K562 (cell line): ENCODE data around the gene SYNJ2. TPM values are rescaled to one million over a fixed set of nuclear protein-coding genes. Genes with fewer than 3 reads are reported as not detected.

ENCODE experiments used
- ATAC-seq: fragments of 200-7000 bp; cut with Tn5 transposase; 3 replicates; pipeline ENCODE4 v1.9.1; 2020; ENCODE audit warnings: moderate library complexity
- BruUV-seq: library from RNA; stranded (reverse); fragments of 400-500 nt; replicated peaks from 2 replicates; lab custom pipeline; 2021; lab: Mats Ljungman, UMichigan
- CTCF ChIA-PET: fragments of 300-600 bp; formaldehyde crosslinking; extraction: SDS; loops from one replicate; lab custom pipeline; 2021; ENCODE audit warnings: low intra/inter-chr PET ratio; lab: Yijun Ruan, JAX
- POLR2A ChIA-PET: fragments of 300-600, 350-650 bp; sonication (Branson Sonifier 250); formaldehyde crosslinking; extraction: SDS; loops from one replicate; lab custom pipeline; 2021; ENCODE audit warnings: antibody characterized with exemption, inconsistent platforms; lab: Yijun Ruan, JAX
- DNase-seq, 4 experiments: peaks; one replicate each; pipeline versions ENCODE4 v3.0.0 to v3.0.0-alpha.2; 2011 to 2018; ENCODE audit warnings: low spot score in 3 of 4, mixed read lengths in 3 of 4; ENCODE audit errors: extremely low read depth in 1 of 4
- FAIRE-seq: peaks from 2 replicates; lab custom pipeline; 2011; peaks lifted over from hg19 to GRCh38; lab: Jason Lieb, UNC
- H2AFZ ChIP-seq: 2 replicates; pipeline ENCODE4 v1.6.0; 2011; ENCODE audit warnings: low read depth, low read length, control low read depth, inconsistent platforms
- H3K27ac ChIP-seq: fragments of 200-600 bp; 3 replicates; pipeline ENCODE4 v1.8.0; 2011; ENCODE audit warnings: low read depth, mild to moderate bottlenecking, control low read depth, inconsistent platforms, low read length, moderate library complexity, mixed read lengths; ENCODE audit errors: extremely low read depth
- H3K27me3 ChIP-seq, 2 experiments: fragments of 300-600 bp in 1 of 2; 2 replicates in 1 of 2; 3 replicates in 1 of 2; pipeline versions ENCODE4 v1.6.0 to v1.8.0; 2011; ENCODE audit warnings: inconsistent platforms in 2 of 2, low read length in 2 of 2, mild to moderate bottlenecking in 1 of 2, mixed read lengths in 1 of 2, moderate library complexity in 1 of 2; ENCODE audit not compliant: control insufficient read depth in 2 of 2, insufficient read depth in 2 of 2
- H3K36me3 ChIP-seq: fragments of 300-600 bp; 3 replicates; pipeline ENCODE4 v1.8.0; 2011; ENCODE audit warnings: mild to moderate bottlenecking, low read length, inconsistent platforms; ENCODE audit not compliant: control insufficient read depth, insufficient read depth
- H3K4me1 ChIP-seq, 2 experiments: fragments of 200-600 bp in 1 of 2; replicated peaks in 1 of 2; 2 replicates in 1 of 2; 3 replicates in 1 of 2; pipeline versions ENCODE4 v1.5.1 to v1.8.0; 2011; ENCODE audit warnings: inconsistent platforms in 2 of 2, low read length in 2 of 2, mild to moderate bottlenecking in 1 of 2, mixed read lengths in 1 of 2, moderate library complexity in 1 of 2; ENCODE audit not compliant: control insufficient read depth in 2 of 2, insufficient read depth in 2 of 2
- H3K4me2 ChIP-seq: 2 replicates; pipeline ENCODE4 v1.6.1; 2011; ENCODE audit warnings: low read length, control low read depth, inconsistent platforms, mixed read lengths; ENCODE audit not compliant: insufficient read depth
- H3K4me3 ChIP-seq: fragments of 200-600 bp; sonication (generic), shearing (Covaris generic); 2 replicates; pipeline ENCODE4 v1.5.1; 2016; ENCODE audit warnings: control low read depth, inconsistent platforms
- H3K79me2 ChIP-seq: fragments of 200-600 bp; 3 replicates; pipeline ENCODE4 v1.8.0; 2011; ENCODE audit warnings: low read length, inconsistent platforms; ENCODE audit not compliant: control insufficient read depth, insufficient read depth
- H3K9ac ChIP-seq, 2 experiments: 2 replicates each; pipeline versions ENCODE4 v1.6.0 to v1.6.1; 2011; ENCODE audit warnings: low read depth in 2 of 2, low read length in 2 of 2, control low read depth in 1 of 2, inconsistent platforms in 1 of 2, mild to moderate bottlenecking in 1 of 2, mixed read lengths in 1 of 2; ENCODE audit not compliant: insufficient read depth in 1 of 2
- H3K9me1 ChIP-seq: one replicate; pipeline ENCODE4 v1.6.0; 2011; ENCODE audit warnings: inconsistent platforms, mild to moderate bottlenecking, low read length, moderate library complexity; ENCODE audit not compliant: control insufficient read depth, insufficient read depth
- H3K9me3 ChIP-seq: replicated peaks from 2 replicates; pipeline ENCODE4 v1.5.1; 2011; ENCODE audit warnings: low read depth, low read length, inconsistent platforms; ENCODE audit not compliant: control insufficient read depth, insufficient read depth
- H4K20me1 ChIP-seq: replicated peaks from 2 replicates; pipeline ENCODE4 v1.6.1; 2011; ENCODE audit warnings: low read length, inconsistent platforms, mixed read lengths; ENCODE audit not compliant: control insufficient read depth, insufficient read depth
- CBX3 ChIP-seq, 2 experiments: IDR thresholded peaks; 1 replicate in 1 of 2; 2 replicates in 1 of 2; pipeline ENCODE4 v1.6.1; 2012; ENCODE audit warnings: inconsistent platforms in 2 of 2, low read length in 2 of 2, borderline replicate concordance in 1 of 2, control low read depth in 1 of 2
- ESRRA ChIP-seq: fragments of 450-650 bp; IDR thresholded peaks from 2 replicates; pipeline ENCODE4 v1.6.1; 2014; ENCODE audit warnings: low read depth, mild to moderate bottlenecking, moderate library complexity, borderline replicate concordance
- IRF9 ChIP-seq: fragments of 450-650 bp; IDR thresholded peaks from 2 replicates; pipeline ENCODE4 v1.6.1; 2016; ENCODE audit warnings: missing biosample characterization, missing genetic modification characterization
- MITF ChIP-seq: IDR thresholded peaks from 2 replicates; pipeline ENCODE4 v1.6.1; 2014; ENCODE audit warnings: antibody characterized with exemption
- NFYB ChIP-seq: IDR thresholded peaks from 2 replicates; pipeline ENCODE4 v1.6.1; 2011; ENCODE audit warnings: mild to moderate bottlenecking, moderate library complexity; ENCODE audit not compliant: insufficient read length; ENCODE audit errors: extremely low read depth
- SMARCB1 ChIP-seq: IDR thresholded peaks from 2 replicates; pipeline ENCODE4 v1.6.1; 2011; ENCODE audit warnings: improper control_type of control experiment, low read depth; ENCODE audit not compliant: insufficient read length
- SUPT5H ChIP-seq: fragments of 450-650 bp; IDR thresholded peaks from 2 replicates; pipeline ENCODE4 v1.6.1; 2016
- TCF7 ChIP-seq: sonication (generic); IDR thresholded peaks from 2 replicates; pipeline ENCODE4 v1.6.1; 2016; ENCODE audit warnings: antibody characterized with exemption, borderline replicate concordance
- XRCC5 ChIP-seq: fragments of 200-400 bp; formaldehyde crosslinking; IDR thresholded peaks from 2 replicates; pipeline ENCODE4 v1.6.1; 2017; ENCODE audit warnings: low read depth, mild to moderate bottlenecking, low read length
- ZFP91 ChIP-seq: sonication (generic); formaldehyde crosslinking; IDR thresholded peaks from 2 replicates; pipeline ENCODE4 v1.8.0; 2022; ENCODE audit warnings: mild to moderate bottlenecking, missing genetic modification reagents
- ZKSCAN1 ChIP-seq: fragments of 150-350 bp; IDR thresholded peaks from 2 replicates; pipeline ENCODE4 v1.6.1; 2016; ENCODE audit warnings: low read depth, low read length
- WGBS: fragments of 100-300 bp; shearing (Covaris generic); methylation state at CpG from one replicate; pipeline ENCODE4 v1.1.6; 2016; ENCODE audit warnings: low coverage, mixed read lengths; ENCODE audit not compliant: insufficient coverage; ENCODE audit errors: missing lambda C conversion rate; 5-methylcytosine and 5-hydroxymethylcytosine counted together
- in situ Hi-C: fragments of 300-500 bp; cut with MboI; formaldehyde crosslinking; loops from 4 replicates; pipeline ENCODE4 v1.15.0; 2018; ENCODE audit warnings: inconsistent platforms, mixed read lengths
- intact Hi-C: fragments of 100-400 bp; cut with micrococcal nuclease; formaldehyde crosslinking; loops from 2 replicates; pipeline ENCODE4 v1.14.2; 2022
- polyA plus RNA-seq, 8 experiments: library from polyadenylated mRNA; depleted of rRNA in 4 of 8; stranded (reverse) in 5 of 8; unstranded in 3 of 8; fragments of >200 nt; fragmentation: Nextera tagmentation in 2 of 8; fragmentation: Illumina TruSeq in 1 of 8; extraction: Ambion mirVana in 2 of 8; extraction: Trizol in 1 of 8; gene quantifications; 2 replicates each; pipeline versions ENCODE4 v1.2.1 to v1.2.3, GENCODE V29; 2011 to 2014; ENCODE audit warnings: inconsistent platforms in 1 of 8, missing spikeins in 1 of 8
- total RNA-seq, 7 experiments: library from RNA; depleted of rRNA in 6 of 7; stranded (reverse); fragments of >200 nt in 6 of 7; fragmentation: Illumina TruSeq in 2 of 7; extraction: Trizol in 2 of 7; gene quantifications; 2 replicates each; pipeline versions ENCODE4 v1.2.1 to v1.2.3, GENCODE V29; 2011 to 2021; ENCODE audit warnings: low replicate concordance in 1 of 7

SYNJ2 gene
- total and polyA plus RNA-seq, 9 of the 15 experiments (the other 6 are each of a cell fraction or from before 2014, with no cell fraction given), result 3.0 to 27.7 (median 17.8) TPM

GRCh38 chr6:158066136-158066781 lies 84.6 kb downstream of the SYNJ2 start:
- in situ Hi-C loops, result no loop called here
- Histone ChIP-seq H3K9me3 (no peaks in the 10 kb centered on the region), H3K4me2 (no peak overlapping the region), H3K27ac (no peak overlapping the region), H3K4me1 (peaks cover 0 to 19% of the 10 kb centered on the region in 2 experiments; a peak in 1 of 5 replicates), H3K27me3 (no peaks in the 10 kb centered on the region), H3K9me1 (no peaks in the 10 kb centered on the region), H3K79me2 (no peaks in the 10 kb centered on the region), H3K4me3 (no peak overlapping the region), H2AFZ (no peak overlapping the region), H4K20me1 (0 out of 2 replicates have a peak, but pooled peaks cover 4% of the 10 kb centered on the region), H3K36me3 (peaks cover 54% of the 10 kb centered on the region; the same call in 2 of the 3 replicates), H3K9ac (no peak overlapping the region)
- ChIA-PET CTCF (no interaction called here), POLR2A (no interaction called here)
- no peak for ATAC-seq
- peak; percentile 11 for FAIRE-seq
- no peak for DNase-seq
- TF ChIP-seq XRCC5 (no peak), NFYB (no peak), TCF7 (no peak)
- intact Hi-C loops, result no loop called here
- BruUV-seq, result no TSS peak
- WGBS, result 89% methylated on average over 23 of the region's 23 CpGs

GRCh38 chr6:158067436-158068015 lies 85.9 kb downstream of the SYNJ2 start:
- in situ Hi-C loops, result no loop called here
- Histone ChIP-seq H4K20me1 (peaks cover 4% of the 10 kb centered on the region; the same call in 1 of the 2 replicates), H3K9ac (peak overlapping the region in 1 of 2 experiments; percentile 65; a peak in 1 of 4 replicates), H2AFZ (no peak overlapping the region), H3K27me3 (no peaks in the 10 kb centered on the region), H3K4me1 (peaks cover 4 to 21% of the 10 kb centered on the region in 2 experiments; a peak in 4 of 5 replicates), H3K36me3 (peaks cover 67% of the 10 kb centered on the region), H3K79me2 (no peaks in the 10 kb centered on the region), H3K27ac (no peak overlapping the region), H3K4me2 (no peak overlapping the region), H3K4me3 (no peak overlapping the region), H3K9me1 (peaks cover 3% of the 10 kb centered on the region), H3K9me3 (no peaks in the 10 kb centered on the region)
- DNase-seq (no peak), ATAC-seq (no peak), FAIRE-seq (no peak)
- 82% methylated on average over 10 of the region's 10 CpGs for WGBS
- ChIA-PET POLR2A (interaction anchor here (0.8 kb wide), 1 partner anchor 19 kb away, joined by 5 read pairs; no protein-coding TSS in a partner anchor), CTCF (no interaction called here)
- intact Hi-C loops, result no loop called here
- no TSS peak for BruUV-seq
- TF ChIP-seq MITF, result no peak
- TF ChIP-seq SUPT5H, result no peak
- TF ChIP-seq ZFP91, result no peak
- TF ChIP-seq SMARCB1, result no peak
- no peak for TF ChIP-seq ZKSCAN1
- TF ChIP-seq IRF9 (tag), result no peak
- no peak for TF ChIP-seq ESRRA
- TF ChIP-seq CBX3 (IDR thresholded peaks at IDR 0.05; ENCODE audit: borderline replicate concordance in 1 of 2, low read length in 2 of 2), result no peak
